ENCODE results near the gene RBM5.

The RBM5 gene

DNA sequence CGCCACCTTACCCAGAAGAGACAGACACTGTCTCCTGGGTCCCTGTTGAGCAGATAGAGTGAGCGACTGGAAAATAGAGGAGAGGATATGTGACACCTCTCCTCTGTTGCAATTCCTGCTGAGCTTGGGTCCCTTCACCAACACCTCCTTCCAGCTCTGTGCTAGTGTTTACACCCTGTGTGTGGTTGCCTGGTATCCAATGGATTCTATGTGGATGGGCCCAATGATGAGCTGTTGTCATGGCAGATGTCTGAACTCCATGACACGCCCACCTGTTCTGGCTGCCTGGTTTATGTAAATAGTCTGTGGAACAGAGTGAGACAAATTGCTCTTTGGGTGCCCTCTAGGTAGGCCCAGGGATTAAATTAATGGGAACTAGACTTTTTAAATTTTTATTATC is 23.7 kb downstream of the RBM5 start:
- H3K27ac ChIP-seq (ENCODE audit: low read length) = no peak overlapping the region
- no peak for DNase-seq
- H3K27me3 ChIP-seq (replicated peaks; ENCODE audit: insufficient read depth, low read length) = no peaks in the 10 kb centered on the region
- TF ChIP-seq EZH2phosphoT487 (IDR thresholded peaks at IDR 0.05; ENCODE audit: low read length) (no peak), EZH2 (optimal IDR thresholded peaks at IDR 0.05; ENCODE audit: low read depth, low read length) (no peak)
- TF ChIP-seq, protein P1, sequence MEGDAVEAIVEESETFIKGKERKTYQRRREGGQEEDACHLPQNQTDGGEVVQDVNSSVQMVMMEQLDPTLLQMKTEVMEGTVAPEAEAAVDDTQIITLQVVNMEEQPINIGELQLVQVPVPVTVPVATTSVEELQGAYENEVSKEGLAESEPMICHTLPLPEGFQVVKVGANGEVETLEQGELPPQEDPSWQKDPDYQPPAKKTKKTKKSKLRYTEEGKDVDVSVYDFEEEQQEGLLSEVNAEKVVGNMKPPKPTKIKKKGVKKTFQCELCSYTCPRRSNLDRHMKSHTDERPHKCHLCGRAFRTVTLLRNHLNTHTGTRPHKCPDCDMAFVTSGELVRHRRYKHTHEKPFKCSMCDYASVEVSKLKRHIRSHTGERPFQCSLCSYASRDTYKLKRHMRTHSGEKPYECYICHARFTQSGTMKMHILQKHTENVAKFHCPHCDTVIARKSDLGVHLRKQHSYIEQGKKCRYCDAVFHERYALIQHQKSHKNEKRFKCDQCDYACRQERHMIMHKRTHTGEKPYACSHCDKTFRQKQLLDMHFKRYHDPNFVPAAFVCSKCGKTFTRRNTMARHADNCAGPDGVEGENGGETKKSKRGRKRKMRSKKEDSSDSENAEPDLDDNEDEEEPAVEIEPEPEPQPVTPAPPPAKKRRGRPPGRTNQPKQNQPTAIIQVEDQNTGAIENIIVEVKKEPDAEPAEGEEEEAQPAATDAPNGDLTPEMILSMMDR (IDR thresholded peaks at IDR 0.05; ENCODE audit: low read length) = no peak
- H2AFZ ChIP-seq (ENCODE audit: low read length) = no peak overlapping the region
- peaks cover 25% of the 10 kb centered on the region; the same call in 1 of the 2 replicates for H3K36me3 ChIP-seq (replicated peaks; ENCODE audit: insufficient read depth, low read length)
- H3K9me3 ChIP-seq (replicated peaks; ENCODE audit: insufficient read depth, low read length) = no peaks in the 10 kb centered on the region
- H3K4me1 ChIP-seq (ENCODE audit: low read length) = no peaks in the 10 kb centered on the region
- no peak overlapping the region for H3K4me3 ChIP-seq (ENCODE audit: low read length)
- H3F3A ChIP-seq (ENCODE audit: insufficient read depth, low read length) = no peaks in the 10 kb centered on the region; the same call in 1 of the 2 replicates
- no peak overlapping the region for H3K9ac ChIP-seq (ENCODE audit: low read length)
- no peaks in the 10 kb centered on the region for H3K9me2 ChIP-seq (replicated peaks; ENCODE audit: insufficient read depth, low read length)
- H3K4me2 ChIP-seq (ENCODE audit: low read depth, low read length) = no peak overlapping the region
- peaks cover 12% of the 10 kb centered on the region for H3K79me2 ChIP-seq (ENCODE audit: low read length)
- H4K20me1 ChIP-seq (ENCODE audit: insufficient read depth, low read length) = no peaks in the 10 kb centered on the region

DNA sequence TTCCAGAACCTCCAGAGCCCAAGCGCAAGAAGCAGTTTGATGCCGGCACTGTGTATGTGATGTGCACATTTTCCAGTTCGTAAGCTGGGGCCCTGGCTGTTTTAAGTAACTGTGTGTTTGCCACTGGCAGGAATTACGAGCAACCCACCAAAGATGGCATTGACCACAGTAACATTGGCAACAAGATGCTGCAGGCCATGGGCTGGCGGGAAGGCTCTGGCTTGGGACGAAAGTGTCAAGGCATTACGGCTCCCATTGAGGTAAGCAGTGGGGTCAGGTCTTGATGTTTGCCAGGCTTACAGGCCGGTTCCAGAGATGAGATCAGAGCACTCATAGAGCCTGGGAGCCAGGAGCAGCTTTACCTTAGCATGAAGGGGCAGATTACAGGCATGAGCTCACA is 28.4 kb downstream of the RBM5 start:
- Histone ChIP-seq H3F3A (ENCODE audit: insufficient read depth, low read length) (peaks cover 11% of the 10 kb centered on the region), H3K9ac (ENCODE audit: low read length) (no peak overlapping the region), H3K79me2 (ENCODE audit: low read length) (peaks cover 12% of the 10 kb centered on the region), H2AFZ (ENCODE audit: low read length) (no peak overlapping the region), H3K27ac (ENCODE audit: low read length) (no peak overlapping the region), H3K4me2 (ENCODE audit: low read depth, low read length) (no peak overlapping the region), H3K4me1 (ENCODE audit: low read length) (no peaks in the 10 kb centered on the region), H3K4me3 (ENCODE audit: low read length) (no peak overlapping the region), H3K9me2 (replicated peaks; ENCODE audit: insufficient read depth, low read length) (no peaks in the 10 kb centered on the region), H3K27me3 (replicated peaks; ENCODE audit: insufficient read depth, low read length) (no peaks in the 10 kb centered on the region), H3K36me3 (replicated peaks; ENCODE audit: insufficient read depth, low read length) (peaks cover 17% of the 10 kb centered on the region; the same call in 1 of the 2 replicates), H3K9me3 (replicated peaks; ENCODE audit: insufficient read depth, low read length) (no peaks in the 10 kb centered on the region), H4K20me1 (ENCODE audit: insufficient read depth, low read length) (peaks cover 5% of the 10 kb centered on the region; the same call in 1 of the 2 replicates)
- TF ChIP-seq, protein P1 (IDR thresholded peaks at IDR 0.05; ENCODE audit: low read length) = no peak
- DNase-seq = no peak

DNA sequence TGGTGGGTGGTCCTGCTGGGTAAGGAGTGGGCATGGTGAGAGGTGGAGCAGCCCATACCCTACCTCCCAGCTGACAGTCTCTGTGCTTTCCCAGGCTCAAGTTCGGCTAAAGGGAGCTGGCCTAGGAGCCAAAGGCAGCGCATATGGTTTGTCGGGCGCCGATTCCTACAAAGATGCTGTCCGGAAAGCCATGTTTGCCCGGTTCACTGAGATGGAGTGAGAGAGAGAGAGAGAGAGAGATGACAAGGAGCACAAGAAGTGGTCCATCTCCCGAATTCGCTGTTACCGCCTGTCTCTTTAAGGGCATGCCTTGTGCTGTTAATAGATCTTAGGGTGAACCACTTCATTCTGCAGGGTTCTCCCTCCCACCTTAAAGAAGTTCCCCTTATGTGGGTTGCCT is 29.5 kb downstream of the RBM5 start:
- Histone ChIP-seq H3K27me3 (replicated peaks; ENCODE audit: insufficient read depth, low read length) (no peaks in the 10 kb centered on the region), H3K79me2 (ENCODE audit: low read length) (peaks cover 9% of the 10 kb centered on the region), H2AFZ (ENCODE audit: low read length) (no peak overlapping the region), H3K9ac (ENCODE audit: low read length) (no peak overlapping the region), H3K27ac (ENCODE audit: low read length) (no peak overlapping the region), H3F3A (ENCODE audit: insufficient read depth, low read length) (peaks cover 11% of the 10 kb centered on the region), H3K4me1 (ENCODE audit: low read length) (no peaks in the 10 kb centered on the region), H3K4me3 (ENCODE audit: low read length) (no peak overlapping the region), H4K20me1 (ENCODE audit: insufficient read depth, low read length) (peaks cover 5% of the 10 kb centered on the region; the same call in 1 of the 2 replicates), H3K4me2 (ENCODE audit: low read depth, low read length) (no peak overlapping the region), H3K36me3 (replicated peaks; ENCODE audit: insufficient read depth, low read length) (peaks cover 17% of the 10 kb centered on the region; the same call in 1 of the 2 replicates), H3K9me3 (replicated peaks; ENCODE audit: insufficient read depth, low read length) (no peaks in the 10 kb centered on the region), H3K9me2 (replicated peaks; ENCODE audit: insufficient read depth, low read length) (no peaks in the 10 kb centered on the region)
- TF ChIP-seq EZH2phosphoT487 (IDR thresholded peaks at IDR 0.05; ENCODE audit: low read length) (no peak), EZH2 (optimal IDR thresholded peaks at IDR 0.05; ENCODE audit: low read depth, low read length) (no peak)
- TF ChIP-seq, protein P1 (IDR thresholded peaks at IDR 0.05; ENCODE audit: low read length) = no peak
- no peak for DNase-seq
